ENCODE results near the gene RANBP9.

Gene RANBP9

DNA sequence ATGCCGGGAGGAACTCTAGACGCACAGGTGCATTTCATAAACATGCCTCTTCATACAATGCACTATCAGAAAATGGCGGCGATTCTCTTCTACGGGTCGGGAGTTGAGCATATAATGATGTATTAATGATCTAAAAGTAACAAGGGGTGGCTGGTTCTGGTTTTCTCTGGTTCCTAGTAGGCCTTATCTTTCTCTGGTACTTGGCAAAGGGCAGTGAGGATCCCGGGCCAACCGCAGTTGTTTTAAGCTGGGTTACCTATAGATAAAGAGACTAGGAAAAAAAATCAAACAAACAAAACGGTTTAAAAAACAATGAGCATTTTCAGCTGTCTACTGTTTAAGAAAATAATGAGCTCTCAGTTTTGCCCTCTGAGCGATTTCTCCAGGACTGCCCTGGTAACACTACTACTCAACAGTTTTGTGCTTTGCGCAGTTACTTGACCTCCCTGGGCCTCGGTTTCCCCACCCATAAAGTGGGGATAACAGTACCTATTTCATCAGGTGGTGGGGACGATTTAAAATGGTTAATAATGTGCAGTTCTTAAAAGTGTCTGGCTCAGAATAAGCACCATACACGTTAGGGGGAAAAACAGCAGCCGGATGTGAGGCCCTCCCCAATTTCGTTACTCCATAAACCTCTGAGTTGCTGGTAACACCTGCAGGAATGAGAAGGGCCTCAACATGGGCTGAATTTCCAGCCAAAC, 138.5 kb downstream of the RANBP9 start:
- peak overlapping the region; percentile 81 for H3K4me3 ChIP-seq (ENCODE audit: low read length)
- TF ChIP-seq CTCF (conservative IDR thresholded peaks at IDR 0.05; ENCODE audit: low read length), result no peak

GRCh38 chr6:13572240-13572639, 139.4 kb downstream of the RANBP9 start:
- no peak for DNase-seq (ENCODE audit: low read depth)
- no peak for TF ChIP-seq CTCF (conservative IDR thresholded peaks at IDR 0.05; ENCODE audit: low read length)
- no peak overlapping the region for H3K4me3 ChIP-seq (ENCODE audit: low read length)

More for the DNA sequence above, 138.5 kb downstream of the RANBP9 start:
- DNase-seq (ENCODE audit: low read depth), result no peak
